IMR-90 (cell line): ENCODE results near the gene STAT3. TPM values are rescaled to one million over a fixed set of nuclear protein-coding genes. Genes with fewer than 3 reads are reported as not detected.

Source experiments
- ATAC-seq: fragments of 200-7000 bp; cut with Tn5 transposase; 2 replicates; pipeline ENCODE4 v1.9.1; 2020; ENCODE audit warnings: low read depth, mild to moderate bottlenecking, moderate library complexity
- BruUV-seq: library from RNA; stranded (reverse); fragments of 400-500 nt; replicated peaks from 2 replicates; lab custom pipeline; 2021; lab: Mats Ljungman, UMichigan
- CTCF ChIA-PET: fragments of 300-600 bp; formaldehyde crosslinking; extraction: SDS; loops from one replicate; lab custom pipeline; 2021; ENCODE audit warnings: antibody characterized with exemption; lab: Yijun Ruan, JAX
- POLR2A ChIA-PET: fragments of 300-600 bp; sonication (Branson Sonifier 250); formaldehyde crosslinking; loops from one replicate; lab custom pipeline; 2022; ENCODE audit warnings: antibody characterized with exemption; ENCODE audit not compliant: unreplicated experiment; lab: Charles Lee
- DNase-seq: peaks from one replicate; pipeline ENCODE4 v3.0.0; 2013
- H2AFZ ChIP-seq: replicated peaks from 2 replicates; pipeline ENCODE3; 2013; ENCODE audit warnings: low read length, mild to moderate bottlenecking; ENCODE audit not compliant: poor library complexity
- H2AK5ac ChIP-seq: 2 replicates; pipeline ENCODE4 v1.6.1; 2013; ENCODE audit warnings: low read depth, low read length, inconsistent platforms
- H2AK9ac ChIP-seq: replicated peaks from 2 replicates; pipeline ENCODE3; 2013; ENCODE audit warnings: mild to moderate bottlenecking, low read depth, low read length, moderate library complexity; ENCODE audit not compliant: poor library complexity
- H2BK120ac ChIP-seq: 2 replicates; pipeline ENCODE4 v1.6.1; 2013; ENCODE audit warnings: low read depth, low read length, inconsistent platforms
- H2BK15ac ChIP-seq: 3 replicates; pipeline ENCODE4 v1.6.1; 2013; ENCODE audit warnings: low read depth, low read length, inconsistent platforms
- H2BK20ac ChIP-seq: 2 replicates; pipeline ENCODE4 v1.6.1; 2013; ENCODE audit warnings: low read depth, mild to moderate bottlenecking, inconsistent platforms, low read length, moderate library complexity
- H2BK5ac ChIP-seq: 2 replicates; pipeline ENCODE4 v1.6.1; 2013; ENCODE audit warnings: mild to moderate bottlenecking, low read depth, low read length, inconsistent platforms; ENCODE audit not compliant: poor library complexity, severe bottlenecking
- H3K14ac ChIP-seq: replicated peaks from 2 replicates; pipeline ENCODE4 v1.6.1; 2013; ENCODE audit warnings: low read depth, low read length, inconsistent platforms
- H3K18ac ChIP-seq: 2 replicates; pipeline ENCODE4 v1.6.1; 2013; ENCODE audit warnings: low read depth, low read length, control low read depth
- H3K23ac ChIP-seq: 2 replicates; pipeline ENCODE4 v1.6.1; 2013; ENCODE audit warnings: low read depth, low read length, inconsistent platforms
- H3K27ac ChIP-seq: 2 replicates; pipeline ENCODE4 v1.5.1; 2013; ENCODE audit warnings: mild to moderate bottlenecking, control low read depth, low read length; ENCODE audit not compliant: insufficient read depth
- H3K27me3 ChIP-seq: 2 replicates; pipeline ENCODE4 v1.6.1; 2013; ENCODE audit warnings: low read length; ENCODE audit not compliant: control insufficient read depth, insufficient read depth
- H3K36me3 ChIP-seq: 2 replicates; pipeline ENCODE4 v1.6.1; 2013; ENCODE audit warnings: low read length, mixed read lengths; ENCODE audit not compliant: control insufficient read depth, insufficient read depth
- H3K4ac ChIP-seq: 2 replicates; pipeline ENCODE4 v1.6.1; 2013; ENCODE audit warnings: low read depth, low read length, inconsistent platforms
- H3K4me1 ChIP-seq: 2 replicates; pipeline ENCODE4 v1.6.1; 2013; ENCODE audit warnings: low read length, mixed read lengths; ENCODE audit not compliant: control insufficient read depth, insufficient read depth
- H3K4me2 ChIP-seq: 2 replicates; pipeline ENCODE4 v1.6.1; 2013; ENCODE audit warnings: low read depth, mild to moderate bottlenecking, control low read depth, low read length, moderate library complexity
- H3K4me3 ChIP-seq: 2 replicates; pipeline ENCODE4 v1.5.1; 2013; ENCODE audit warnings: low read depth, mild to moderate bottlenecking, control low read depth, low read length, moderate library complexity; ENCODE audit not compliant: insufficient read depth
- H3K56ac ChIP-seq: 2 replicates; pipeline ENCODE4 v1.6.1; 2013; ENCODE audit warnings: low read length, inconsistent platforms; ENCODE audit not compliant: insufficient read depth; ENCODE audit errors: extremely low read depth
- H3K79me1 ChIP-seq, 2 experiments: 2 replicates each; pipeline ENCODE4 v1.6.1; 2013; ENCODE audit warnings: low read length in 2 of 2, inconsistent platforms in 1 of 2, low read depth in 1 of 2
- H3K9ac ChIP-seq: 2 replicates; pipeline ENCODE4 v1.6.1; 2013; ENCODE audit warnings: low read depth, low read length, control low read depth
- H3K9me1 ChIP-seq: 2 replicates; pipeline ENCODE4 v1.6.1; 2013; ENCODE audit warnings: low read length, inconsistent platforms; ENCODE audit not compliant: insufficient read depth
- H3K9me3 ChIP-seq: 2 replicates; pipeline ENCODE4 v1.6.1; 2013; ENCODE audit warnings: low read length; ENCODE audit not compliant: control insufficient read depth, insufficient read depth
- H4K20me1 ChIP-seq: 2 replicates; pipeline ENCODE4 v1.6.1; 2013; ENCODE audit warnings: low read length, inconsistent platforms; ENCODE audit not compliant: insufficient read depth
- H4K5ac ChIP-seq: 2 replicates; pipeline ENCODE4 v1.6.1; 2013; ENCODE audit warnings: mild to moderate bottlenecking, low read depth, low read length, control low read depth
- H4K8ac ChIP-seq, 2 experiments: 2 replicates each; pipeline ENCODE4 v1.6.1; 2013; ENCODE audit warnings: low read depth in 2 of 2, low read length in 2 of 2, control low read depth in 1 of 2, inconsistent platforms in 1 of 2
- H4K91ac ChIP-seq: 2 replicates; pipeline ENCODE4 v1.6.1; 2013; ENCODE audit warnings: low read depth, low read length, inconsistent platforms; ENCODE audit not compliant: insufficient read depth
- BHLHE40 ChIP-seq: fragments of 150-350 bp; IDR thresholded peaks from 2 replicates; pipeline ENCODE4 v1.6.1; 2016; ENCODE audit warnings: mild to moderate bottlenecking, low read depth, low read length
- CHD1 ChIP-seq: IDR thresholded peaks from 2 replicates; pipeline ENCODE4 v1.6.1; 2012; ENCODE audit warnings: low read depth, low read length, improper control_type of control experiment
- CTCF ChIP-seq: conservative IDR thresholded peaks from 2 replicates; pipeline ENCODE4 v1.5.1; 2012; ENCODE audit warnings: mild to moderate bottlenecking, low read depth, low read length, improper control_type of control experiment
- MAFK ChIP-seq: IDR thresholded peaks from 2 replicates; pipeline ENCODE4 v1.6.1; 2012; ENCODE audit warnings: low read depth, low read length, improper control_type of control experiment
- MAZ ChIP-seq: IDR thresholded peaks from 2 replicates; pipeline ENCODE4 v1.6.1; 2012; ENCODE audit warnings: low read depth, mild to moderate bottlenecking, low read length, improper control_type of control experiment, moderate library complexity, borderline replicate concordance
- MXI1 ChIP-seq: IDR thresholded peaks from 2 replicates; pipeline ENCODE4 v1.6.1; 2012; ENCODE audit warnings: low read depth, mild to moderate bottlenecking, low read length, moderate library complexity, borderline replicate concordance
- RAD21 ChIP-seq: IDR thresholded peaks from 2 replicates; pipeline ENCODE4 v1.6.1; 2012; ENCODE audit warnings: low read length, improper control_type of control experiment
- RCOR1 ChIP-seq: IDR thresholded peaks from 2 replicates; pipeline ENCODE4 v1.6.1; 2012; ENCODE audit warnings: mild to moderate bottlenecking, low read length, improper control_type of control experiment; ENCODE audit not compliant: insufficient replicate concordance
- RFX5 ChIP-seq: IDR thresholded peaks from 2 replicates; pipeline ENCODE4 v1.8.0; 2012; ENCODE audit warnings: low read depth, mild to moderate bottlenecking, low read length, moderate library complexity
- USF2 ChIP-seq: fragments of 150-350 bp; IDR thresholded peaks from 2 replicates; pipeline ENCODE4 v1.6.1; 2017; ENCODE audit warnings: mild to moderate bottlenecking, antibody characterized with exemption, low read length, low read depth
- WGBS, 2 experiments: methylation state at CpG; one replicate each; pipeline versions ENCODE4 v1.1.5 to v1.1.7; 2013; ENCODE audit warnings: missing lambda C conversion rate in 2 of 2; ENCODE audit not compliant: insufficient read length in 1 of 2; ENCODE audit errors: extremely low coverage in 2 of 2; 5-methylcytosine and 5-hydroxymethylcytosine counted together
- dilution Hi-C: fragments of 300-500 bp; cut with HindIII; formaldehyde crosslinking; loops from one replicate; pipeline ENCODE4 v1.14.3; 2018; ENCODE audit warnings: low sequenced_read_pairs; ENCODE audit not compliant: unreplicated experiment
- in situ Hi-C: fragments of 300-500 bp; cut with MboI; formaldehyde crosslinking; loops from 3 replicates; pipeline ENCODE4 v1.14.3; 2019; ENCODE audit warnings: low sequenced_read_pairs, inconsistent platforms, mixed read lengths
- intact Hi-C: fragments of 100-400 bp; cut with micrococcal nuclease; formaldehyde crosslinking; loops from 2 replicates; pipeline ENCODE4 v1.10.0; 2022
- polyA plus RNA-seq, 3 experiments: library from polyadenylated mRNA; depleted of rRNA; stranded (reverse); fragments of >200 nt; gene quantifications; 2 replicates each; pipeline ENCODE4 v1.2.3, GENCODE V29; 2012; ENCODE audit warnings: low replicate concordance in 1 of 3
- total RNA-seq: library from RNA; depleted of rRNA; stranded (reverse); fragments of >200 nt; gene quantifications from 2 replicates; pipeline ENCODE4 v1.2.3, GENCODE V29; 2012

The STAT3 gene
- total and polyA plus RNA-seq, 2 of the 4 experiments (the other 2 are of a cell fraction) = 47.2 to 66.3 TPM

GRCh38 chr17:42273474-42274252 lies 114.6 kb downstream of the STAT3 start (continued):
- no peak for TF ChIP-seq MAFK

GRCh38 chr17:42272162-42272907 lies 115.9 kb downstream of the STAT3 start:
- in situ Hi-C loops (no loop called here), intact Hi-C loops (no loop called here), dilution Hi-C loops (no loop called here)
- Histone ChIP-seq H3K56ac (no peak overlapping the region), H2BK20ac (no peak overlapping the region), H3K4ac (no peak overlapping the region), H2BK120ac (no peak overlapping the region; the same call in 1 of the 2 replicates), H3K4me3 (no peak overlapping the region), H3K27ac (no peak overlapping the region), H3K27me3 (no peaks in the 10 kb centered on the region), H3K9ac (no peak overlapping the region), H3K4me2 (no peak overlapping the region), H4K8ac (no peak overlapping the region), H2BK15ac (no peak overlapping the region), H3K79me1 (peaks cover 13 to 69% of the 10 kb centered on the region in 2 experiments; a peak in 3 of 4 replicates), H4K91ac (no peak overlapping the region), H4K5ac (no peak overlapping the region), H3K36me3 (no peaks in the 10 kb centered on the region), H2BK5ac (no peak overlapping the region), H4K20me1 (peaks cover 39% of the 10 kb centered on the region), H3K9me3 (no peaks in the 10 kb centered on the region), H3K18ac (no peak overlapping the region), H3K4me1 (peaks cover 9% of the 10 kb centered on the region), H2AFZ (no peak overlapping the region), H2AK5ac (no peak overlapping the region), H3K23ac (peak overlapping the region; percentile 40; the same call in 1 of the 2 replicates), H3K14ac (peak overlapping the region; percentile 47; the same call in 1 of the 2 replicates), H2AK9ac (no peak overlapping the region), H3K9me1 (peaks cover 15% of the 10 kb centered on the region)
- no peak for ATAC-seq
- CTCF ChIA-PET = no interaction called here
- POLR2A ChIA-PET = no interaction called here
- no TSS peak for BruUV-seq
- no CpG with 5 or more reads among the region's 7 CpGs for WGBS, 2 experiments
- TF ChIP-seq RFX5 = no peak
- TF ChIP-seq CHD1 = no peak
- TF ChIP-seq MXI1 = no peak
- TF ChIP-seq USF2 = no peak
- TF ChIP-seq CTCF = no peak
- no peak for TF ChIP-seq RCOR1
- no peak for TF ChIP-seq MAZ
- no peak for TF ChIP-seq BHLHE40
- no peak for TF ChIP-seq RAD21
- no peak for DNase-seq
